GM10248 (cell line): ENCODE results near the gene CCNYL1.
"Not testable (repeated sequence)": the region's sequence is repeated elsewhere in the genome, so short reads cannot be mapped to it uniquely, and the experiment has no call there.

ENCODE experiments used
- CTCF ChIA-PET: fragments of 300-600 bp; sonication (Branson Sonifier 250); formaldehyde crosslinking; extraction: SDS; loops from one replicate; lab custom pipeline; 2021; ENCODE audit warnings: antibody characterized with exemption; lab: Yijun Ruan, JAX
- POLR2A ChIA-PET: fragments of 350-650 bp; sonication (Branson Sonifier 250); formaldehyde crosslinking; extraction: SDS; loops from one replicate; lab custom pipeline; 2020; ENCODE audit warnings: antibody characterized with exemption; lab: Yijun Ruan, JAX
- DNase-seq: peaks from one replicate; pipeline ENCODE4 v3.0.0; 2012; ENCODE audit errors: extremely low spot score
- CTCF ChIP-seq: IDR thresholded peaks from 2 replicates; pipeline ENCODE4 v1.5.1; 2012; ENCODE audit warnings: mild to moderate bottlenecking, low read depth; ENCODE audit errors: extremely low read depth, missing control alignments, control extremely low read depth

Gene CCNYL1

DNA sequence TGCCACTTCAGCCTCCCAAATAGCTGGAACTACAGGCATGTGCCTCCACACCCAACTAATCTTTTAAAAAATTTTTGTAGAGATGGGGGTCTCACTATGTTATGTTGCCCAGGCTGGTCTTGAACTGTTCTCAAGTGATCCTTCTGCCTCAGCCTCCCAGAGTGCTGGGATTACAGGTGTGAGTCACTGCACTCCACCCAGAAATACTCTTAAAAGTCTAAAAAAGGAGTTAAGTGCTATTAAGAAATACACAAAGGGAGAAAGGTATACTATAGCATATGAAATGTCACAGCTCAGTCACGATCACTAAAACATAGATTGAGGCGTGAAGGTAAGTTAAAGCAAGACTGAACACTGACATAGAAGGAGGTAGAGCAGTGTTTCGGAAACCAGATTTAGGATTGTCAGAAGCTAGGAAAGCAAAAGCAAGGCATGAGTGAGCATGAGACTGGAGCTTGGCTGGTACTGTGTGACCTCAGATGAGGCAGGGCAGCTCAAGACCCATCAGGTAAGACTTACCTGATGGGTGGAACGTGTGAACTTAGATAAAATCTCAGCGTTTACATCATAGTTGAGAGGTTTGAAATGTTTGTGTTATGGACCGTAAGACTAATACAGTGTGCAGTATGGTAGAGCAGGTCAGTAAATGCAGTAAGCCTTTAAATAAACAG, 9.2 kb downstream of the CCNYL1 start:
- ChIA-PET POLR2A (interaction anchor here (0.7 to 1.6 kb wide), 2 partner anchors 9 to 390 kb away, joined by 8 to 10 read pairs; partner anchors contain the start of gene CCNYL1), CTCF (interaction anchor here (0.8 to 1.6 kb wide), 4 partner anchors 9 to 320 kb away, joined by 3 to 5 read pairs (median 4); partner anchors contain the start of gene CCNYL1)
- no peak for DNase-seq
- no peak for TF ChIP-seq CTCF

GRCh38 chr2:207722773-207723424, 11.5 kb downstream of the CCNYL1 start:
- POLR2A ChIA-PET: interaction anchor here (0.7 kb wide), 1 partner anchor 136 kb away, joined by 3 read pairs; no protein-coding TSS in a partner anchor
- CTCF ChIA-PET: interaction anchor here (0.8 kb wide), 1 partner anchor 65 kb away, joined by 3 read pairs; no protein-coding TSS in a partner anchor

GRCh38 chr2:207723425-207723787, 12.0 kb downstream of the CCNYL1 start:
- ChIA-PET POLR2A (interaction anchor here (0.7 kb wide), 1 partner anchor 136 kb away, joined by 3 read pairs; no protein-coding TSS in a partner anchor), CTCF (interaction anchor here (0.8 to 1.0 kb wide), 2 partner anchors 9 to 66 kb away, joined by 3 to 4 read pairs; no protein-coding TSS in a partner anchor)
- DNase-seq: not testable (repeated sequence)

More at GRCh38 chr2:207722773-207723424, 11.5 kb downstream of the CCNYL1 start:
- no peak for DNase-seq
- TF ChIP-seq CTCF: no peak

DNA sequence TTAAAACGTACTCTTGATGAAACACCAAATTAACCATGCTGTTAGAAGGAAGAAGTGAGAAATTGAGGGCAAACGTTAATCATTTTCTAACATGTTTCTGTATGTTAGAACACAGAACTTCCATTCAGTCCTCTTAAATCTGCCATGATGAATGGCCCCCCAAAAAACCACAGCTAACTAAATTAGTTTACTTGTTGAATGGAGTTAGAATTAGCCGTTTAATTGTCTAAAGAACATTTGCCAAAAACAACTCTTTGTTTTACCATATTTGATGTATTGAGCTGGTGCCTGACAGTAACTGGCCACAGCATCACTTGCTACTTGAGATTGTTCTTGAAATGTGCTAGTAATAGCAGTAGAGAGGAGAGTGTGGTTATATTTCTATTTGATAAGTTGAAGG, 12.7 kb downstream of the CCNYL1 start:
- POLR2A ChIA-PET: no interaction called here
- DNase-seq: no peak
- CTCF ChIA-PET: interaction anchor here (1.0 kb wide), 1 partner anchor 9 kb away, joined by 4 read pairs; no protein-coding TSS in a partner anchor
- no peak for TF ChIP-seq CTCF

DNA sequence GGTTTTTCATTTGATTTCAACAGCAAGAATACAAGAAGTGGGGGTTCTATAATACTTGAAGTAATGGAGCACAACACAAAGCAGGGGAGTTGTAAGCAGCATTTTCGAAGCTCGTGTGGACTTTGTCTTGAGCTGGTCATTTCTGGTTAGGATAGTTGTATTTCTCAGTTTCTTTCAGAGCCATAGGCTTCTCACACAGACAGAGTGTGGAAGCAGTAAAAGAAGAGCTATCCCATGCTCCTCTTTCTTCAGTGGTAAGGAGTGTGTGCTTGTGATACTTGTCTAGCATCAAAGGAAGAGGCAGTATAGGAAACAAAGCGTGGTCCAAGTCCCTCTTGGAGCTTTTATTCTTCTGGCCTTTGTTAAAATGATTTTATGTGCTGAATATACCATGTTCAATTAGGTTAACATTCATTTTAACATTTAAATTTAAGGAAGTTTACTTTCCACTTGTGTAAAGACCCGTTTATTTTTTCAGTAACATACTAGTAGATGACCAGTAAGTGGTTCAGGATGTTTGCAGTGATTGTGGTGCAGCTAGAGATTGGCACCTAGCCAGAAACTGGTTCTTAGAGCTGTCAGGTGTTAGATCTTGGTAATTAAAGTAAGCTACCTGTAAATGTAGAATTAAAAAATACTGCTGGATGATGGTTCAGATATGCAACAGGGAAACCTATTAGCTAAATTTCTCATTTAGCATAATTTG, 14.6 kb downstream of the CCNYL1 start:
- no peak for DNase-seq
- TF ChIP-seq CTCF: no peak
- CTCF ChIA-PET: interaction anchor here (1.4 to 2.5 kb wide), 8 partner anchors 8 to 314 kb away, joined by 4 to 7 read pairs (median 6); no protein-coding TSS in a partner anchor
- POLR2A ChIA-PET: interaction anchor here (1.2 kb wide), 1 partner anchor 15 kb away, joined by 5 read pairs; the partner anchor contains the start of gene CCNYL1

DNA sequence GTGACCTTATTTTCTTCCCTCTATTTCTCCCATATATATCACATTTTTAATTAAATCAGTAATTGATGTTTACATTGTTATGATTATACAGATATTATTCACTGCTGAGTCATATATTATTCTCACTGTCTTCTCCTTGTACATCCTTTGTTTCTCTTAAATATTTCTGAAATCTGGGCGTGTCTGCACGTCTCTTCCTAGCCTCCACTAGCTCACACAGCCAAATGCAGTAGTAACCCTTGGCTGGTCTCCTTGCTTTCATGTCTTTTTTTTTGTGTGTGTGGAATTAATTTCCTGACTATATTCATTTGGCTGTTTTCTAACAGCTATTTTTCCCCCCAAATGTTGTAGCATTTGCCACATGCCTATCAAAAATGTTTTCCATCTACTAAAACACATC, 15.8 kb downstream of the CCNYL1 start:
- CTCF ChIA-PET: interaction anchor here (0.9 to 2.5 kb wide), 7 partner anchors 12 to 313 kb away, joined by 3 to 7 read pairs (median 4); partner anchors contain the start of gene CCNYL1
- no peak for TF ChIP-seq CTCF
- no peak for DNase-seq
- POLR2A ChIA-PET: interaction anchor here (1.2 kb wide), 1 partner anchor 16 kb away, joined by 3 read pairs; the partner anchor contains the start of gene CCNYL1
